ENCODE data around the gene HIF1A. TPM values are rescaled to one million over a fixed set of nuclear protein-coding genes. Genes with fewer than 3 reads are reported as not detected.

Gene HIF1A
- total and polyA plus RNA-seq, 10 of the 15 experiments (the other 5 are each of a cell fraction or from before 2014, with no cell fraction given), result 18.3 to 97.0 (median 75.3) TPM

GRCh38 chr14:61700104-61700886 is 5.0 kb downstream of the HIF1A start:
- ChIA-PET SMC1A (ENCODE audit: uncharacterized antibody, unreplicated experiment) (interaction anchor here (1.0 to 5.7 kb wide), 16 partner anchors 9 to 229 kb away, joined by 3 to 57 read pairs (median 8); partner anchors contain the start of gene SNAPC1), POLR2A (interaction anchor here (0.7 to 4.6 kb wide), 10 partner anchors 9 to 62 kb away, joined by 3 to 21 read pairs (median 3); partner anchors contain the start of gene SNAPC1), RAD21 (ENCODE audit: unreplicated experiment) (interaction anchor here (1.4 to 5.4 kb wide), 7 partner anchors 10 to 198 kb away, joined by 5 to 52 read pairs (median 15); no protein-coding TSS in a partner anchor), CTCF (interaction anchor here (1.0 to 1.9 kb wide), 6 partner anchors 11 to 224 kb away, joined by 3 to 10 read pairs (median 4); no protein-coding TSS in a partner anchor)
- intact Hi-C loops (cut with micrococcal nuclease; ENCODE audit: unreplicated experiment), result no loop called here
- peaks cover 99% of the 10 kb centered on the region for H3K79me2 ChIP-seq (ENCODE audit: control insufficient read depth, insufficient read depth, low read length)
- FAIRE-seq (no peak), DNase-seq (ENCODE audit: low read depth, low spot score) (no peak), ATAC-seq (no peak)
- no peaks in the 10 kb centered on the region; the same call in 1 of the 2 replicates for H4K20me1 ChIP-seq (ENCODE audit: control insufficient read depth, insufficient read depth)
- peak overlapping the region; percentile 35 for H3K4me3 ChIP-seq
- no peaks in the 10 kb centered on the region for H3K36me3 ChIP-seq (ENCODE audit: control insufficient read depth in 2 of 2, insufficient read depth in 2 of 2, low read length in 1 of 2)
- no TSS peak for BruUV-seq (replicated peaks)
- H3K9me3 ChIP-seq (replicated peaks; ENCODE audit: control insufficient read depth, insufficient read depth, low read length), result no peaks in the 10 kb centered on the region
- 0% methylated on average over 2 of the region's 2 CpGs for whole genome bisulfite sequencing (ENCODE audit: insufficient coverage, insufficient replicate concordance, low lambda C conversion rate, missing lambda C conversion rate)
- peaks cover 4% of the 10 kb centered on the region; the same call in 1 of the 2 replicates for H3K4me1 ChIP-seq (ENCODE audit: control insufficient read depth, insufficient read depth, low read length)
- no peak overlapping the region for H2AFZ ChIP-seq (ENCODE audit: control insufficient read depth, low read depth, low read length)
- TF ChIP-seq NRF1 (conservative IDR thresholded peaks at IDR 0.05; ENCODE audit: low read depth, low read length) (no peak), ZBTB33 (IDR thresholded peaks at IDR 0.05) (no peak), ZSCAN29 (IDR thresholded peaks at IDR 0.05) (no peak), SMAD1 (IDR thresholded peaks at IDR 0.05; ENCODE audit: low read depth, partially characterized antibody) (peak; percentile 38), PAX8 (IDR thresholded peaks at IDR 0.05) (no peak)
- H3K4me2 ChIP-seq (ENCODE audit: control insufficient read depth, insufficient read depth), result peak overlapping the region; percentile 72
- no peaks in the 10 kb centered on the region for H3K27me3 ChIP-seq (replicated peaks in 1 of 2; ENCODE audit: control insufficient read depth in 2 of 2, insufficient read depth in 2 of 2, low read length in 1 of 2)
- peak overlapping the region; percentile 26 for H3K9ac ChIP-seq (ENCODE audit: control insufficient read depth, insufficient read depth, low read length)
- in situ Hi-C loops (cut with MboI), result no loop called here
- peak overlapping the region; percentile 50 for H3K27ac ChIP-seq (ENCODE audit: control insufficient read depth, insufficient read depth)

All from GM12878 (cell line).